Measurements from ENCODE around the gene MVB12B.

Gene MVB12B

DNA sequence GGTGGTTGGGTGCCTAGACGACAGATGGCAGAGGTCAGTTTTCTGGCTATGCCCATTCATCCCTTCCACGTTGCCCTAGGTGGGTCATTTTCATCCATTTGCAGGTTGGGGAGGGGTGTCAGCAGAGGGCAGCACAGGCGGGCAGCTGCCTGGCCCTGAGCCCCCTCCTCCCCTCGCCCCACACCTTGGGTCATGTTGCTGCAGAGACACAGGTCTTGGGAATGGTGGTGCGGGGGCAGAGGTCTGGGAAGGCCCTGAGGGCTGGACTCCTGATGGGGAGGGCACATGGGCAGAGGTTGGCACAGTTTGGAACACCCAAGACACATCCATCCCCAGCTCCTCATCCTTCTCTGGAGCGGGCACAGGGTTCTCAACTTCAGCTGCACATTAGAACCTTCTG is 183.9 kb downstream of the MVB12B start:
- H3K36me3 ChIP-seq = no peaks in the 10 kb centered on the region
- H3K4me3 ChIP-seq (ENCODE audit: low read depth, low read length) = no peak overlapping the region
- no peaks in the 10 kb centered on the region for H3K9me3 ChIP-seq (ENCODE audit: severe bottlenecking)
- H3K27me3 ChIP-seq (ENCODE audit: insufficient read depth, low read depth, severe bottlenecking) = no peaks in the 10 kb centered on the region
- DNase-seq = no peak
- H3K27ac ChIP-seq = no peak overlapping the region
- TF ChIP-seq, protein P1, sequence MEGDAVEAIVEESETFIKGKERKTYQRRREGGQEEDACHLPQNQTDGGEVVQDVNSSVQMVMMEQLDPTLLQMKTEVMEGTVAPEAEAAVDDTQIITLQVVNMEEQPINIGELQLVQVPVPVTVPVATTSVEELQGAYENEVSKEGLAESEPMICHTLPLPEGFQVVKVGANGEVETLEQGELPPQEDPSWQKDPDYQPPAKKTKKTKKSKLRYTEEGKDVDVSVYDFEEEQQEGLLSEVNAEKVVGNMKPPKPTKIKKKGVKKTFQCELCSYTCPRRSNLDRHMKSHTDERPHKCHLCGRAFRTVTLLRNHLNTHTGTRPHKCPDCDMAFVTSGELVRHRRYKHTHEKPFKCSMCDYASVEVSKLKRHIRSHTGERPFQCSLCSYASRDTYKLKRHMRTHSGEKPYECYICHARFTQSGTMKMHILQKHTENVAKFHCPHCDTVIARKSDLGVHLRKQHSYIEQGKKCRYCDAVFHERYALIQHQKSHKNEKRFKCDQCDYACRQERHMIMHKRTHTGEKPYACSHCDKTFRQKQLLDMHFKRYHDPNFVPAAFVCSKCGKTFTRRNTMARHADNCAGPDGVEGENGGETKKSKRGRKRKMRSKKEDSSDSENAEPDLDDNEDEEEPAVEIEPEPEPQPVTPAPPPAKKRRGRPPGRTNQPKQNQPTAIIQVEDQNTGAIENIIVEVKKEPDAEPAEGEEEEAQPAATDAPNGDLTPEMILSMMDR (IDR thresholded peaks at IDR 0.05; ENCODE audit: low read depth, low read length) = peak; percentile 42

DNA sequence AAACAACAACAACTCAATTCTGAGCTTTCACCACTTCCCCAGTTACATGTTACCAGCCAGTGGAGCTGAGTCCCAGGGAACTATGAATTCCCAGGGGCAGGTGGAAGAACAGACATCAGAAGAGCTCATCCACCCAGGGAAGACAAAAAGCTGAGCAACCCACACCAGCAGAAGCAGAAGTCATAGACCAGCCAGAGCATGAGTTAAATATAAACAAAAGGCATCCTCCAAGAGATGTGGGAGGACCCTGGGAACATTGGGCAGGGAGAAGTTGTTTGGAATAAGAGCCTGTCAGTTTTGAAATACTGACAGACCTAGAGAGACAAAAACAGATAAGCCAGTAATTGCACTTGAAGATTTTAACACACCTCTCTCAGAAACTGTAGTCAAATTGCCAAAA is 184.8 kb downstream of the MVB12B start:
- no peak overlapping the region for H3K4me3 ChIP-seq (ENCODE audit: low read depth, low read length)
- H3K36me3 ChIP-seq = no peaks in the 10 kb centered on the region
- no peaks in the 10 kb centered on the region for H3K9me3 ChIP-seq (ENCODE audit: severe bottlenecking)
- H3K27me3 ChIP-seq (ENCODE audit: insufficient read depth, low read depth, severe bottlenecking) = no peaks in the 10 kb centered on the region
- DNase-seq = no peak
- TF ChIP-seq, protein P1 (IDR thresholded peaks at IDR 0.05; ENCODE audit: low read depth, low read length) = no peak
- no peak overlapping the region for H3K27ac ChIP-seq

DNA sequence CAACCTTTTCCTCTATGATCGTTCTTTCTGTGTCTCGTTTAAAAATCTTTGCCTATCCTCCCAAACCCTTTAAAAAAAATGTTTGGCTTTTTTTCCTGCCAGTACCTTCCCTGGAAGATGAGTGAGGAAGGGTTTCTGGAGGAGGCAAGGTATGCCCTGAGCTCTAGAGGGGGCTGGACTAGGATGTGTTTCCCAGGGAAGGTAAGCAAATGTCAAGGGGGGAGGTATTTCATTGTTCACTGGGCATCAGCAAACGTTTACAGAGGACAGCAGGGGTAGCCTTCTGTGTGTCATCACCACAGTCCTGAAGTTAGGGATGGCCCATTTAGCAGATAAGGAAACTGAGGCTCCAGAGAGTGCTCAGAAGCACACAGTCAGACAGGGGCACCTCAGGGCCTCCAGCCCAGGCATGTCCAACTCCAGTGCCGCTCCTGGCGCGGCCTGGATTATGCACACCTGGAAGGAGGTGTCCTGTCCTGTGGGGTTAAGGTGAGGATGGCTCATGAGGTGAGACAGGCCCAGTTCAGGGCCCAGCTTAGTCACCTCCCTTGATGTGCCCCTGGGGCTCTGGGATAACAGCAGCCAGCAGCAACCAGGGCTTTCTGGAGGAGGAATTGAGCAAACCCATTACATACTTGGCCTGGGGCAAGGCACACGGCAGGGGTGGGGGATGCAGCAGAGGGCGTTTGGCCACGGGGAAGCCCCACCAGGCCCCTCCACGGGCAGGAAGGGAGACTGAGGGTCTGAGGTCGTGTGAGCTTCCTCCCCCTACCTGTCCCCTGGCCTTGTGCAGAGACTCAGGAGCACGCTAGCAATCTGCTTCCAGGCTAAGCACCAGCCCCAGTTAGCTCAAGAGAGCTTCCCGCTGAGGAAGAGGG is 186.8 kb downstream of the MVB12B start:
- H3K27me3 ChIP-seq (ENCODE audit: insufficient read depth, low read depth, severe bottlenecking) = no peaks in the 10 kb centered on the region
- no peaks in the 10 kb centered on the region for H3K9me3 ChIP-seq (ENCODE audit: severe bottlenecking)
- no peak for DNase-seq
- H3K36me3 ChIP-seq = no peaks in the 10 kb centered on the region
- TF ChIP-seq, protein P1 (IDR thresholded peaks at IDR 0.05; ENCODE audit: low read depth, low read length) = no peak
- no peak overlapping the region for H3K4me3 ChIP-seq (ENCODE audit: low read depth, low read length)
- H3K27ac ChIP-seq = no peak overlapping the region

DNA sequence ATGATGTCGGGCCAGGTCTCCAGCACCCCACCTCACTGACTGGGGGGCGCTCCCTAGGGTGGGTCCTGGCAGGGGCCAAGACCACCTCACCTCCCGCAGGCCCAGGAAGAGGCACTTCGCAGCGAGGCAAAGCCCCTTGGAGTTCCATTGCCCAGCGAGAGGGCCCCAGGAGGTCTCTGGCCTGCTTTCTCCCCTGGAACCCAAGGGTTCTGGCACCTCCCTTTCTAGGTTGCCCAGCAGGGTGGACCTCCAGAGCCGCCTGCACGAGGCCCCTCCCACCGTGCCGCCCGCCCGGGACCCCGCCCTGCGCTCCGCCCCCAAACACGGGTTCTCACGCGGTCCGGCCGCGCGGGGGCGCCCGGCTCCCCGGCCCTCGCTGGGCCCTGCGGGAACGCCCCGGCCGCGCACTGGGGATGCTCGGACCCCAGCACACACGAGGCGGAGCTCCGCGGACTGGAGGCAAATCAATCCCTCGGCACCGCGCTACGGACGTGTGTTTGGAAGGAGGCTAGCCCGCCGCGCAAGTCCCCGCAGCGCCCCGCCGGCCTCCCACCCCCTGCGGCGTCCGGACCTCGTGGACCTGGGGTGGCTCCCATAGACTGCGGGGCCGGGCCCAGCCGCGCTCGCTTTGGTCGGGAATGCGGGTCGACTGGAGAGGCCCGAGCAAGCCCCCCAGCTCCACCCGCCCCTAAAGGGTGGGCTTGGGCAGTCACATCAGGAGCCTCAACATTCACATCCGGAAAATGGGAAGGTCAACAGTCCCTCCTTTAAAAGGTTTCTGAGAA is 187.6 kb downstream of the MVB12B start:
- H3K4me3 ChIP-seq (ENCODE audit: low read depth, low read length) = no peak overlapping the region
- TF ChIP-seq, protein P1 (IDR thresholded peaks at IDR 0.05; ENCODE audit: low read depth, low read length) = peak; percentile 59
- peak; percentile 68 for DNase-seq
- no peaks in the 10 kb centered on the region for H3K9me3 ChIP-seq (ENCODE audit: severe bottlenecking)
- no peaks in the 10 kb centered on the region for H3K36me3 ChIP-seq
- no peak overlapping the region for H3K27ac ChIP-seq
- H3K27me3 ChIP-seq (ENCODE audit: insufficient read depth, low read depth, severe bottlenecking) = no peaks in the 10 kb centered on the region

DNA sequence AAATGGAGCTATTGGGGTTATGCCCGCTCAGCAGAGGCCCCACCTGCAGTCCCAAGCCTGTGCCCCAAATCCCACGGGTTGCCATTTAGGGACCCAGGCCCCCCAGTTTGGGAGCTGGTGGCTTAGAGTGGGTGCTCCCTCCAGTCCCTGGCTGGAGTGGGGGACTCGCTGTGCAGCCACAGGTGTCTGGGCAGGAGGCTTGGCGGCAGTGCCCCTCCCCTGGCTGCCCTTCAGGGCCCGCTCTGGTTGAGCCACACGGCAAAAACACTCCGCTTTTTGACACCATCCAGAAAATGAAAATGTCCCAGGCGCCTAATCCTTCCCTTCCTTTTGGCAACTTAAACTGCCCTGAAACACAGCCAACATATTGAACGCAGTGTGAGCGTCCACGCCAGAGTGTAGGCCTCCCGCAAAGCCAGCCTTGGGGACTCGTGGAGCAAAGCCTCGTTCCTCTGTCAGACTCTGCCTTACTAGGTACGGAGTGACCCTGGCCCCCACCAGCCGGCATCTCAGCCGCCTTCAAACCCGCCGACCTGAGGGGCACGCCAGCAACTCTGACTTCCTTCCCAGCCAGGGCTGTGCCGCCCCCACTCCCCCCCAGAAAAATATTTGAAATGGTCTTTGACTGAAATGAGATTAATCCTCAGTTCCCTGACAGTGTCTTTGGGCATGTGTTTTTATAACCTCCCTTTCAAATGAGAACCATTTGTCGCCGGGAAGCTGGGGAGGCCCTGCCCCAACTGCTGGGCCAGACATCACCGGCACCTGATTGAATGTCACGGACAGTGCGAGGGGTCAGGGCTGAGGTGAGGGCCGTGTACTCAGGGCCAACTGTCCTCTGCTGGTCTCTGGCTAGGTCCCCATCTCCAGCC is 188.6 kb downstream of the MVB12B start:
- no peak overlapping the region for H3K4me3 ChIP-seq (ENCODE audit: low read depth, low read length)
- H3K27ac ChIP-seq = no peak overlapping the region
- no peaks in the 10 kb centered on the region for H3K27me3 ChIP-seq (ENCODE audit: insufficient read depth, low read depth, severe bottlenecking)
- H3K36me3 ChIP-seq = no peaks in the 10 kb centered on the region
- H3K9me3 ChIP-seq (ENCODE audit: severe bottlenecking) = no peaks in the 10 kb centered on the region
- TF ChIP-seq, protein P1 (IDR thresholded peaks at IDR 0.05; ENCODE audit: low read depth, low read length) = no peak
- DNase-seq = no peak
